HepG2 (cell line): ENCODE measurements around the gene PRM2. TPM values are rescaled to one million over a fixed set of nuclear protein-coding genes. Genes with fewer than 3 reads are reported as not detected.

Experiments used
- BRCA1 ChIP-seq: sonication (generic); formaldehyde crosslinking; IDR thresholded peaks from 2 replicates; pipeline ENCODE4 v1.4.0; 2020; ENCODE audit warnings: missing genetic modification reagents
- CHCHD3 ChIP-seq: sonication (generic); formaldehyde crosslinking; IDR thresholded peaks from 2 replicates; pipeline ENCODE4 v1.8.0; 2022; ENCODE audit warnings: mild to moderate bottlenecking, missing genetic modification reagents, moderate library complexity
- CREM ChIP-seq, 2 experiments: sonication (generic) in 1 of 2; formaldehyde crosslinking in 1 of 2; IDR thresholded peaks; 2 replicates each; pipeline versions ENCODE4 v1.4.0 to v1.6.1; 2016 to 2020; ENCODE audit warnings: antibody characterized with exemption in 1 of 2, mild to moderate bottlenecking in 1 of 2, missing genetic modification reagents in 1 of 2
- HES4 ChIP-seq: sonication (generic); formaldehyde crosslinking; IDR thresholded peaks from 2 replicates; pipeline ENCODE4 v1.9.0; 2021; ENCODE audit warnings: mild to moderate bottlenecking, missing genetic modification reagents, borderline replicate concordance
- HNF4G ChIP-seq, 2 experiments: sonication (generic) in 1 of 2; formaldehyde crosslinking in 1 of 2; IDR thresholded peaks; 2 replicates each; pipeline versions ENCODE4 v1.4.0 to v1.6.1; 2011 to 2020; ENCODE audit warnings: borderline replicate concordance in 2 of 2, low read depth in 2 of 2, mild to moderate bottlenecking in 2 of 2, low read length in 1 of 2, missing genetic modification reagents in 1 of 2, moderate library complexity in 1 of 2
- HNRNPK ChIP-seq: fragments of 200-400 bp; formaldehyde crosslinking; IDR thresholded peaks from 2 replicates; pipeline ENCODE4 v1.6.1; 2018; ENCODE audit warnings: low read length, low read depth, moderate library complexity, mild to moderate bottlenecking; ENCODE audit not compliant: poor library complexity, severe bottlenecking
- HNRNPL ChIP-seq: fragments of 200-400 bp; formaldehyde crosslinking; IDR thresholded peaks from 2 replicates; pipeline ENCODE4 v1.6.1; 2017; ENCODE audit warnings: mild to moderate bottlenecking, low read depth, low read length
- JUN ChIP-seq: sonication (generic); formaldehyde crosslinking; IDR thresholded peaks from 2 replicates; pipeline ENCODE4 v1.4.0; 2020; ENCODE audit warnings: mild to moderate bottlenecking, missing genetic modification reagents
- KLF9 ChIP-seq: IDR thresholded peaks from 2 replicates; pipeline ENCODE4 v1.6.1; 2016; ENCODE audit warnings: low read depth
- NFIC ChIP-seq: IDR thresholded peaks from 2 replicates; pipeline ENCODE4 v1.6.1; 2012; ENCODE audit warnings: mild to moderate bottlenecking, low read length, inconsistent platforms
- NPAS2 ChIP-seq: sonication (generic); formaldehyde crosslinking; IDR thresholded peaks from 2 replicates; pipeline ENCODE4 v1.8.0; 2022; ENCODE audit warnings: mild to moderate bottlenecking, missing genetic modification reagents, borderline replicate concordance
- SKIL ChIP-seq: sonication (generic); formaldehyde crosslinking; IDR thresholded peaks from 2 replicates; pipeline ENCODE4 v1.8.0; 2022; ENCODE audit warnings: missing genetic modification reagents, mild to moderate bottlenecking, moderate library complexity, borderline replicate concordance
- SMYD3 ChIP-seq: sonication (generic); formaldehyde crosslinking; IDR thresholded peaks from 2 replicates; pipeline ENCODE4 v1.8.1; 2023; ENCODE audit warnings: mild to moderate bottlenecking, missing genetic modification reagents
- SP2 ChIP-seq: sonication (generic); formaldehyde crosslinking; IDR thresholded peaks from 2 replicates; pipeline ENCODE4 v1.5.1; 2020; ENCODE audit warnings: mild to moderate bottlenecking, missing genetic modification reagents
- STAG1 ChIP-seq: sonication (generic); formaldehyde crosslinking; IDR thresholded peaks from 2 replicates; pipeline ENCODE4 v1.4.0; 2020; ENCODE audit warnings: missing genetic modification reagents
- TAF1 ChIP-seq: sonication (generic); formaldehyde crosslinking; IDR thresholded peaks from 2 replicates; pipeline ENCODE4 v1.4.0; 2020; ENCODE audit warnings: missing genetic modification reagents
- TEAD3 ChIP-seq: optimal IDR thresholded peaks from 2 replicates; pipeline ENCODE3; 2016; ENCODE audit warnings: borderline replicate concordance
- ZMYM2 ChIP-seq: sonication (generic); formaldehyde crosslinking; IDR thresholded peaks from 2 replicates; pipeline ENCODE4 v1.8.0; 2022; ENCODE audit warnings: mild to moderate bottlenecking, missing genetic modification reagents
- ZNF207 ChIP-seq: fragments of 450-650 bp; IDR thresholded peaks from 2 replicates; pipeline ENCODE4 v1.6.1; 2016; ENCODE audit warnings: antibody characterized with exemption, borderline replicate concordance
- ZNF276 ChIP-seq: sonication (generic); formaldehyde crosslinking; IDR thresholded peaks from 2 replicates; pipeline ENCODE4 v1.4.0; 2020; ENCODE audit warnings: mild to moderate bottlenecking, low read depth, missing genetic modification reagents
- ZNF512 ChIP-seq: sonication (generic); formaldehyde crosslinking; IDR thresholded peaks from 2 replicates; pipeline ENCODE4 v1.4.0; 2020; ENCODE audit warnings: mild to moderate bottlenecking, missing genetic modification reagents
- ZNF552 ChIP-seq: sonication (generic); formaldehyde crosslinking; IDR thresholded peaks from 2 replicates; pipeline ENCODE4 v1.9.0; 2022; ENCODE audit warnings: missing genetic modification reagents, mild to moderate bottlenecking, borderline replicate concordance
- ZNF576 ChIP-seq: sonication (generic); formaldehyde crosslinking; IDR thresholded peaks from 2 replicates; pipeline ENCODE4 v1.4.0; 2020; ENCODE audit warnings: mild to moderate bottlenecking, missing genetic modification reagents
- polyA plus RNA-seq, 8 experiments: library from polyadenylated mRNA; depleted of rRNA in 3 of 8; stranded (reverse) in 7 of 8; unstranded in 1 of 8; fragments of >200 nt; fragmentation: Illumina TruSeq in 4 of 8; extraction: Trizol in 4 of 8; gene quantifications; 2 replicates each; pipeline versions ENCODE4 v1.2.1 to v1.2.3, GENCODE V29; 2011 to 2016; ENCODE audit warnings: low read depth in 4 of 8, missing spikeins in 1 of 8, mixed read lengths in 1 of 8; ENCODE audit not compliant: insufficient read depth in 1 of 8
- total RNA-seq, 5 experiments: library from RNA; depleted of rRNA; stranded (reverse); fragments of >200 nt; fragmentation: Illumina TruSeq; extraction: Trizol; gene quantifications; 2 replicates each; pipeline ENCODE4 v1.2.3, GENCODE V29; 2016; ENCODE audit warnings: low read depth in 1 of 5

Gene PRM2
- total and polyA plus RNA-seq, 2 of the 13 experiments (the other 11 are each of a cell fraction or from before 2014, with no cell fraction given), result 0.54 TPM; not detected in 1

- no peak for TF ChIP-seq ZNF276 (CRISPR knock-in tag)
- peak; percentile 52; the same call in 1 of the 2 replicates for TF ChIP-seq SMYD3 (CRISPR knock-in tag)
- TF ChIP-seq TEAD3, result no peak
- no peak for TF ChIP-seq HNRNPK
- no peak for TF ChIP-seq NFIC
- peak; percentile 73 for TF ChIP-seq HNF4G (IDR thresholded peaks at IDR 0.05; ENCODE audit: borderline replicate concordance, low read depth, low read length)
- TF ChIP-seq HNF4G (CRISPR knock-in tag; IDR thresholded peaks at IDR 0.05; ENCODE audit: borderline replicate concordance, low read depth), result peak; percentile 44; the same call in 1 of the 2 replicates
- no peak for TF ChIP-seq ZNF576 (CRISPR knock-in tag)
- TF ChIP-seq CREM (IDR thresholded peaks at IDR 0.05), result peak; percentile 52; the same call in 1 of the 2 replicates
- no peak for TF ChIP-seq CREM (CRISPR knock-in tag; IDR thresholded peaks at IDR 0.05)
- 0 out of 2 replicates have a peak, but pooled peaks have one; percentile 56 for TF ChIP-seq SKIL
- TF ChIP-seq STAG1 (CRISPR knock-in tag), result peak; percentile 6; the same call in 1 of the 2 replicates
- no peak for TF ChIP-seq ZNF207
- TF ChIP-seq NPAS2 (CRISPR knock-in tag), result no peak
- no peak; the same call in none of the 2 replicates for TF ChIP-seq JUN (CRISPR knock-in tag)
- TF ChIP-seq KLF9 (CRISPR knock-in tag), result no peak
- peak; percentile 52; the same call in 1 of the 2 replicates for TF ChIP-seq TAF1
- peak; percentile 98 for TF ChIP-seq HNRNPL
- TF ChIP-seq HES4, result no peak
- no peak for TF ChIP-seq ZNF512
- TF ChIP-seq BRCA1 (CRISPR knock-in tag), result no peak
- TF ChIP-seq SP2 (CRISPR knock-in tag), result 0 out of 2 replicates have a peak, but pooled peaks have one; percentile 35
- peak; percentile 62; the same call in 1 of the 2 replicates for TF ChIP-seq ZNF552 (CRISPR knock-in tag)
- peak; percentile 86 for TF ChIP-seq CHCHD3 (CRISPR knock-in tag)
- TF ChIP-seq ZMYM2 (CRISPR knock-in tag), result peak; percentile 57; the same call in 1 of the 2 replicates
Measured at GRCh38 chr16:11308493-11309283, 32.4 kb upstream of the PRM2 start (continued).
